Hematopoietic multipotent progenitor cell treated with erythropoietin and hydrocortisone succinate and interleukin-3 and kit ligand, for 4 days (in vitro differentiated cells): ENCODE measurements around the gene KRT38.

Source experiments
- DNase-seq: peaks from one replicate; pipeline ENCODE4 v3.0.0-alpha.2; 2015

The KRT38 gene

GRCh38 chr17:41393826-41394225 lies 47.0 kb downstream of the KRT38 start:
- no peak for DNase-seq

- DNase-seq: no peak
Measured at GRCh38 chr17:41393294-41393693, 47.5 kb downstream of the KRT38 start.

- DNase-seq: no peak
Measured at GRCh38 chr17:41392278-41392677, 48.5 kb downstream of the KRT38 start.

GRCh38 chr17:41391535-41391934 lies 49.2 kb downstream of the KRT38 start:
- no peak for DNase-seq

GRCh38 chr17:41390411-41390938 lies 50.3 kb downstream of the KRT38 start:
- no peak for DNase-seq

GRCh38 chr17:41387670-41388069 lies 53.1 kb downstream of the KRT38 start:
- DNase-seq: no peak

- DNase-seq: no peak
Measured at GRCh38 chr17:41386227-41386626, 54.6 kb downstream of the KRT38 start.
